HG02642 (cell line): ENCODE measurements around the gene ZDHHC24.

Experiments
- ATAC-seq: cut with Tn5 transposase; IDR thresholded peaks from one replicate; pipeline ENCODE4 v1.9.1; 2021; ENCODE audit warnings: mild to moderate bottlenecking; ENCODE audit not compliant: unreplicated experiment, poor library complexity

ZDHHC24 gene

GRCh38 chr11:66567787-66568123 is 21.9 kb upstream of the ZDHHC24 start:
- ATAC-seq: no peak

- no peak for ATAC-seq
Observed at GRCh38 chr11:66566221-66566620, 20.4 kb upstream of the ZDHHC24 start.

- ATAC-seq: no peak
Observed at GRCh38 chr11:66564984-66565383, 19.1 kb upstream of the ZDHHC24 start.

GRCh38 chr11:66564538-66564937 is 18.7 kb upstream of the ZDHHC24 start:
- ATAC-seq: no peak

DNA sequence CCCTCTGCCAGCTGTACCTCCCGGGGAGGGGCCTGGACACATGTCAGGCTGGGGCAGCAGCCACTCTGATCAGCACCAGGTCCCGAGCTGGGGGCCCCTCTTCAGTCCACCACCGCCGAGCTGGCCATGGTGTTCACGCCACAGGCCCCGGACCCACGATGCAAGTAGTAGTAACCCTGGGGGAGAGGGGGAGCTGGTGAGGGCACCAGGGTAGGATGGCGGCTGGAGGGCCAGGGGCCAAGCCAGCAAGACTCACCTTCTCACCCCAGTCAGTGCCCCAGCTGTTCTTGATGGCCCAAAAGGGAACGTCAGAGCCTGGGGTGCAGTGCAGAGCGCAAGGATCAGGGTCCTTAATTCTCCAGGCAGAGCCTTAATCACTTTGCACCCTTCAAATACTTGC is 18.0 kb upstream of the ZDHHC24 start:
- ATAC-seq: no peak

GRCh38 chr11:66562907-66563583 is 17.2 kb upstream of the ZDHHC24 start:
- no peak for ATAC-seq

DNA sequence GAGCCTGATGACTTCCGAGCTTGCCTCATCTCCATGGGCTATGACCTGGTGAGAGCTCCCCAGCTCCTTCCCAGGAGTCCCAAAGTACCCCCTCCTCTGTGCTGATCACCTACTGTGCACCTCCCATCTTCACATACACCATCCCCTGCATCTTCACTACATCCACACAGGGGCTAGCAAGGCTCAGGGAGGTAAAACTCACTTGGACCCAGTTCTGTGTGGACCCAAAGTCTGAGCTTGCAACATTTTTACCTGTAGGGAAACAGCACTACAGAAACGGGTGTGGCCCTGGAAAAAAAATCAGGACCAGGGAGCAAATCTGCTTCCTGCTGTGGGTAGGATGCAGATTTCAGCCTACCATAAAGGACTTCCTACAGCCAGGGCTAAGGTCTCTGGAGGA is 16.4 kb upstream of the ZDHHC24 start:
- ATAC-seq: no peak

DNA sequence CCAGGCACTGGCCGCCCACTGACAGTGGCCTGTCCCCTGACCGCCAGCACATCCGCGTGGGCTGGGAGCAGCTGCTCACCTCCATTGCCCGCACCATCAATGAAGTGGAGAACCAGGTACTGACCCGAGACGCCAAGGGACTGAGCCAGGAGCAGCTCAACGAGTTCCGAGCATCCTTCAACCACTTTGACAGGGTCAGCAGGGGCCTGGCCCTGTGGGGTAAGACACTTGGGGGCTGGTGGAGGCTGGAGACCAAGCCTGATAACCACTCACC is 16.1 kb upstream of the ZDHHC24 start:
- ATAC-seq: no peak

GRCh38 chr11:66561178-66561974 is 15.5 kb upstream of the ZDHHC24 start:
- ATAC-seq: no peak

- ATAC-seq: no peak
Observed at GRCh38 chr11:66559866-66560676, 14.2 kb upstream of the ZDHHC24 start.

- ATAC-seq: no peak
Observed at GRCh38 chr11:66559142-66559865, 13.5 kb upstream of the ZDHHC24 start.

- ATAC-seq: no peak
Observed at GRCh38 chr11:66557733-66558326, 12.0 kb upstream of the ZDHHC24 start.

DNA sequence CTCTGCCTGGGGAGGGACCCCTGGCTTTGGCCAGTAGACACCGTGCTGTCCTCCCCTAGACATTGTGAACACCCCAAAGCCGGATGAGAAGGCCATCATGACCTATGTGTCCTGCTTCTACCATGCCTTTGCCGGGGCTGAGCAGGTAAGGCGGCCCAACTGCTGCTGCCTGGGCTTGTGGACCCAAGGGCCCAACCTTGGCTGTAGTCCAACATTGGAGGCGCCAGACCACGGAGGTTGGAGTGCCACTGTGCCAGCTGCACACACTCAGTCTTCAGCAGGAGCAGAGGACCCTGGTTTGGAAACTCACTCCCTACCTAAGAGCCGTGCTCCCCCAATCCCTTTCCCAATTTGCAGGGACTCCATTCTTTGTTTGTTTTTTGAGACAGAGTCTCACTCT is 10.2 kb upstream of the ZDHHC24 start:
- ATAC-seq: no peak

DNA sequence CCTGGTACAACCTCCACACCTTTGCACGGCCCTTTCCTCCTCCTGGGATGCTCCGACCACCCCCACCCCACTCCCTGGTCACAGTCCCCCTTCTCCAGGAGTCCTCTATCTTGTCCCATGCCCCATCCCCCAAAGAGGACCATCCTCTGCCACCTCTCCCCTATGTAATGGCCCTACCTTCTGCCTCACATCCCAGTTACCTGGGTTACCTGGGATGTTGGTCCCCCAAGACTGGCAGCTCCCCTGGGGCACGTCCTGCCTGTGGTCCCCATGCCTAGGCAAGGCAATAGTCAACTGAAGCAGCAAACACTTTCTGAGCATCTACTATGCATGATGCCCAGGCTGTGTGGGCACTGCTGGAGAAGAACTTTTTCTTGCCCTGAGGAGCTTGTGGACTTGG is 9.6 kb upstream of the ZDHHC24 start:
- no peak for ATAC-seq

DNA sequence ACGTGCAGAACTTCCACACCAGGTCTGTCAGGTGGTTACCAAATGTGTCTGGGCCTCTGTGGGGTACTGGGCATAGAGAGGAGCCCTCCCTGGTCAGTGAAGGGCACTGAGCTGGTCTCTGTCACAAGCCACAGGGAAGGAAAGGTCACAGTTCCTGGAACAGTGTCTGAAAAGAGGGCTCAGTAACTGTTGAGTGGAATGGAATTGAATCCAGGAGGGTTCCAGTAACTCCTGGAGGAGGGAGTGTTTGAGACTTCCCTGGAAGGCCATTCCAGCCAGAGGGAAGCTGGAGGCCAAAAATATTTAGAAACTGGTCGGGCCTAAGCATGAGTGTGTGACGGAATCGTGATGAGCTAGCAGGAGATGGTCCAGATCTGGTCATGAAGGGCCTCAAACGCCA is 8.8 kb upstream of the ZDHHC24 start:
- ATAC-seq: no peak

DNA sequence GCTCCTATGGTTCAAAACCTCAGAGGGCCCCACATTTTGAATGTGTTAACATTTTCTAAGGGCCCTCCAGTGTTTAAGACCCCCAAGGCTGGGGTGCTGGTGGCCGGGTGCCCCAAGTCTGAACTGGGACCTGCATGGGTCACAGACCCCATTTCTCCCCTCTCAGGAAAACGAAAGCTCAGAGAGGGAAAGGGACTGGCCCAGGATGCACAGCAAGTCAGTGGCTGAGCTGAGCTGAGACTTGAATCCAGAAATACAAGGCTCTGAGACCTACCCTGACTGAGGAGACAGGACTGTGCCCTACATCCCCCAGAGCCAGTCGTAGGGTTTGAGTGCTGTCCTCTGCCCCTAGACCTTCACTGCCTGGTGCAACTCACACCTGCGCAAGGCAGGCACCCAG is 5.0 kb upstream of the ZDHHC24 start:
- ATAC-seq: no peak

DNA sequence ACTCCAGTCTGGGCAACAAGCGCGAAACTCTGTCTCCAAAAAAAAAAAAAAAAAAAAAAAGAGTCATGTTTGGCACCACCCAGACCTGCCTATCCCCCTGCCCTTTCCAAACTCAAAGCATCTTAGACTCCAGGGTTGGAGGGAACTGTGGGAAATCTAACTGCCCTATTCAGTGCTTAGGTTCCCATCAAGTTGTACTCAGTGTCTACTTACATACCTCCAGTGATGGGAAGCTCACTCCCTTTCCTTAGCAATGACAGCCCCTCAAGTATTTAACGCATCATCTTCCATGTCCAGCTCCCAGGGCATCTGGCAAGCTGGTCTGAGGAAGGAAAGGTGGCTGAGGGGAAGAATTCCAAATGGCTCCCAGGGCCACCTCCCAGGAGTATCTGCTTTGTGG is 3.8 kb upstream of the ZDHHC24 start:
- no peak for ATAC-seq

DNA sequence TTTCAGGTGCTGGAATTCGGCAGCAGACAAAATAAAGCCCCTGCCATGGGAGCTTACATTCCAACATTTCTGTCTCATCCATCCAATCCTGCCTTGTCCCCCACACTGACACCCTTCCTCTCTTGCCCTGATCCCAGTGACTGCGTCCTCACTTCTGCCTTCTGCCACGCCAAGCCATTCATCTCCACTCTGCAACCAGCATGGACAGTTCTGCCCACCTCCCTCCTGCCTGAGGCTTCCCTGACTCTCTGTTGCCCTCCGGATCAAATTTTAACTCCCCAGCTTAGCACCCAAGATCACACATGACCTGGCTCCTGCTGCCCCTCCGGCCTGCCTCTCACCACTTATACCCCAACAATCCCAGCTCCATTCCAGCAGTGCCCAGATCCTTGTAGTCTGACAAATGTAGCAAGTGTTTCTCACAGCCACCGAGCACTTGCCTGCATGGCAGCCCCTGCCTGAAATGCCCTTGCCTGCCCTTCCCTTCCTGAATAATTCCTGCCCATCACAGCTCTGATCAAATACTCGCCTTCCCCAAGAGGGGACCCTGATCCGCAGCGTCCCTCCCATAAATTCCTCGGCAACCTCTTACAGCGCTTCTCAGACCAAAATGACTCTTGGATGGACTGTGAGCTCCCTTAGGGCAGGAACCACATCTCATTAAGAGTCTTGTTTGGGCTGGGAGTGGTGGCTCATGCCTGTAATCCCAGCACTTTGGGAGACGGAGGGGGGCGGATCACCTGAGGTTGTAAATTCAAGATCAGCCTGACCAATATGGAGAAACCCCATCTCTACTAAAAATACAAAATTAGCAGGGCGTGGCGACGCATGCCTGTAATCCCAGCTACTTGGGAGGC is 3.2 kb upstream of the ZDHHC24 start:
- ATAC-seq: no peak

GRCh38 chr11:66548041-66548440 is 2.2 kb upstream of the ZDHHC24 start:
- no peak for ATAC-seq

- no peak for ATAC-seq
Observed at GRCh38 chr11:66547662-66548009, 1.8 kb upstream of the ZDHHC24 start.
